Esophagus squamous epithelium (tissue), 4 donors: Measurements from ENCODE around the gene DRD4.

ENCODE experiments used
- POLR2A ChIP-seq, 4 donors: fragments of 450-650 bp; IDR thresholded peaks; one replicate each; pipeline ENCODE4 v1.6.1; 2017; ENCODE audit warnings: antibody characterized with exemption in 4 of 4, mild to moderate bottlenecking in 4 of 4, moderate library complexity in 3 of 4
- TF ChIP-seq, protein P1 (sequence below), 6 experiments: fragments of 450-650 bp in 4 of 6; fragments of 200-600 bp in 2 of 6; sonication (generic) in 2 of 6; IDR thresholded peaks; one replicate each; pipeline ENCODE4 v1.5.1; 2016 to 2019; ENCODE audit warnings: antibody characterized with exemption in 6 of 6, mild to moderate bottlenecking in 4 of 6, moderate library complexity in 4 of 6

DNA sequence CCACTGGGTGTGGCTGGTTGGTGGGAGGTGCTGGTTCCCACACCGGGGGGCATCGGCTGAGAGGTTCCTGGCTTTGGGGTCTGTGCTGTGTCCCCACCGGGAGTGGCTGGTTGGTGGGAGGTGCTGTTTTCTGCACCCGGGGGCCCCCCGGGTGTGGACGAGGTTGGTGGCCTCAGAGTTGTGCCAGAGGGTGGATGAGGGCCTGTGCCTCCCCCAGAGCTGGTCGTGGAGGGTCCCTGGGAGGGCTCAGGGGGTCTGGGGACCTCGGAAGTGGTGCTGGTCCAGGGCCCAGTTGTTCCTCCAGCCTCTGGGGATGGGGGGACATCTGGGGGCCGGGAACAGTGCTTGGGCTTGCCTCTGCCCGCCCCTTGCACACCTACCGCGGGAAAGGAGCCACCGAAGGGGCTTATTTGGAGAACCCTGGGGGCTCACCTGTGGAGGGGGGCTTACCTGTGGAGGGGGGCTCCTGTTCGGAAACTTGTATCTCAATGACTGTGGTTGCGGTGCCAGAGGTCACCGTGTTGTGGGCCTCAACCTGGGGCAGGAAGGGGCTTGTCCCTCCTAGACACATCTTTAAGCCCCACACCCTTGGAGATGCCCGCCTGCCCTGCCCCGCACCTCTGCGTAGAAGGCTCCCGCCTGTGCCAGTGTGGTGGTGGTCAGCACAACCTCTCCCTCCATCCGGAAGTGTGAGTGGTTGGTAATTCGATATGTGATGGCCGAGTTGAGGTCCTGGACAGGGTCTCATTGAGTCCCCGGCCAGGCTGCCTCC lies 18.0 kb upstream of the DRD4 start:
- TF ChIP-seq, protein P1, sequence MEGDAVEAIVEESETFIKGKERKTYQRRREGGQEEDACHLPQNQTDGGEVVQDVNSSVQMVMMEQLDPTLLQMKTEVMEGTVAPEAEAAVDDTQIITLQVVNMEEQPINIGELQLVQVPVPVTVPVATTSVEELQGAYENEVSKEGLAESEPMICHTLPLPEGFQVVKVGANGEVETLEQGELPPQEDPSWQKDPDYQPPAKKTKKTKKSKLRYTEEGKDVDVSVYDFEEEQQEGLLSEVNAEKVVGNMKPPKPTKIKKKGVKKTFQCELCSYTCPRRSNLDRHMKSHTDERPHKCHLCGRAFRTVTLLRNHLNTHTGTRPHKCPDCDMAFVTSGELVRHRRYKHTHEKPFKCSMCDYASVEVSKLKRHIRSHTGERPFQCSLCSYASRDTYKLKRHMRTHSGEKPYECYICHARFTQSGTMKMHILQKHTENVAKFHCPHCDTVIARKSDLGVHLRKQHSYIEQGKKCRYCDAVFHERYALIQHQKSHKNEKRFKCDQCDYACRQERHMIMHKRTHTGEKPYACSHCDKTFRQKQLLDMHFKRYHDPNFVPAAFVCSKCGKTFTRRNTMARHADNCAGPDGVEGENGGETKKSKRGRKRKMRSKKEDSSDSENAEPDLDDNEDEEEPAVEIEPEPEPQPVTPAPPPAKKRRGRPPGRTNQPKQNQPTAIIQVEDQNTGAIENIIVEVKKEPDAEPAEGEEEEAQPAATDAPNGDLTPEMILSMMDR (IDR thresholded peaks at IDR 0.05) = no peak
- no peak for TF ChIP-seq POLR2A (IDR thresholded peaks at IDR 0.05)
